Esophagus mucosa (tissue), 1 donor: ENCODE measurements around the gene GRIK4. TPM values are rescaled to one million over a fixed set of nuclear protein-coding genes. Genes with fewer than 3 reads are reported as not detected.
A peak's percentile ranks its signal among the peaks of the same experiment; 100 is the strongest.
"Not testable (repeated sequence)": the region's sequence is repeated elsewhere in the genome, so short reads cannot be mapped to it uniquely, and the experiment has no call there.

Experiments
- ATAC-seq: fragments of 200-7000 bp; cut with Tn5 transposase; one replicate; pipeline ENCODE4 v1.9.1; 2020
- total RNA-seq: library from RNA; stranded (reverse); gene quantifications from one replicate; pipeline ENCODE4 v1.2.4, GENCODE V29; 2023
- donor health status: DM: yes; HTN: yes; CAD: no.

Gene GRIK4
- total RNA-seq, result 0.08 TPM

- ATAC-seq, result peak; percentile 84
These were observed at the start of gene GRIK4 for GRCh38 chr11:120511116-120511819. Gene GRIK4 (plus strand): TSS chr11:120511748. CDS start chr11:120660319, 148,571 bp downstream.

DNA sequence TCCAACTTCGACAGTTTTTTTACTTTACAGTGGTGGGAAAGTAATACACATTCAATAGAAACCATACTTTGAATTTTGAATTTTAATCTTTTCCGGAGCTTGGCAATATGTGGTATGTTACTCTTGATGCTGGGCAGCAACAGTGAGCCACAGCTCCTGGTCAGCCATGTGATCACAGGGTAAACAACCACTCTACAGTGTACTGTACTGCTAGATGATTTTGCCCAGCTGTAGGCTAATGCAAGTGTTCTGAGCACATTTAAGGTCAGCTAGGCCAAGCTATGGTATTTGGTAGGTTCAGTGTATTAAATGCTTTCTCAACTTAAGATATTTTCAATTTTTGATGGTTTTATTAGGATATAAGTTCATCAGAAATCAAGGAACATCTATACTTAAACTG is 48.7 kb upstream of the GRIK4 start:
- no peak for ATAC-seq

- ATAC-seq, result no peak
These were observed 45.5 kb upstream of the GRIK4 start for GRCh38 chr11:120465921-120466534.

- no peak for ATAC-seq
These were observed 43.9 kb upstream of the GRIK4 start for GRCh38 chr11:120467627-120468026.

DNA sequence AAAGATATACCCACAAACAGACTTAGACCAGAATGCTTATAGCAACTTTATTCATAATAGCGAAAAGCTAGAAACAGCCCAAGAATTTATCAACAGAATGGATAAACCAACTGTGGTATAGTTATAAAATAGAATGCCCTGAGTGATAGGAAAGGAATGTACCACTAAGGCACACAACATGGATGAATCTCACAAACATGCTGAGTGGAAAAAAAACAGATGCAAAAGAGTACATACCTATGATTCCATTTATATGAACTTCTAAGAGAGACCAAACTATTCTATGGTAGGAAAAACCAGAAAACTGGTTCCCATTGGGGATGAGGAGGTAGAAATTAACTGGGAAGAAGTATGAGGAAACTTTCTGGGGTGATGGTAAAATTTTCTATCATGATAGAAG is 40.4 kb upstream of the GRIK4 start:
- ATAC-seq, result no peak

GRCh38 chr11:120471994-120472393 is 39.6 kb upstream of the GRIK4 start:
- no peak for ATAC-seq

DNA sequence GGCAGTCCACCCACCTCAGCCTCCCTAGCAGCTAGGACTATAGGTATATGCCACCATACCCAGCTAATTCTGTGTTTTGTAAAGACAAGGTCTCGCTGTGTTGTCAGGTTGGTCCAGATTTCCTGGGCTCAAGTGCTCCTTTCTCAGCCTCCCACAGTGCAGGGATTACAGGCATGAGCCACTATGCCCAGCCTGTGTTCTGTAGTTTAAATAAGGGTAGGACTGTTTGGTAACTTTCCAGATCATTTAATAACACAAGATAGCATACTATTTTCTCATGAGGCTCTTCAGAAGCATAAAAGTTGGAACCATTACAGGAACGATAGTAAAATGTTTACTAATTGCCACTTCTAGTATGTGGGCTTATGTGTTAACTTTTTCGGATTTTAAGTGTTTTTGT is 38.0 kb upstream of the GRIK4 start:
- ATAC-seq, result no peak

GRCh38 chr11:120482149-120482548 is 29.4 kb upstream of the GRIK4 start:
- ATAC-seq, result no peak

GRCh38 chr11:120484722-120485121 is 26.8 kb upstream of the GRIK4 start:
- ATAC-seq, result no peak

DNA sequence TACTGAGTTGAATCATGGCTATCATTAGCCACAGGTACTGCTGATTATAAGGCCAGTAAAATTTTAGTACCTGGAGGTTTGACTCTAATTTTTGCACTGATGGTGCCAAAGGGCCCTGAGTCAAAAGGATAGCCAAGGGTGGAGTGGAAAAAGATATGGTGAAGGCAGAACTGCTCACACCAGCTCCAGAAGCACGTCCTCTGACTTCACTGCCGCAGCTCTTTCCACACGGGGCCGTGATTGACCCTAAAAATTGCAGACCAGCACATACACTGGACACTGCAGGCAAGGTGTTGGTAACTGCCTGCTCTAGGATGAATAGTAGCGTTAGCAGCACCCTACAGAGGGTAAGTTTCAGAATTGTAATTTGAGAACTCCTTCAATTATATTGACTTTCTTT is 25.4 kb upstream of the GRIK4 start:
- no peak for ATAC-seq

DNA sequence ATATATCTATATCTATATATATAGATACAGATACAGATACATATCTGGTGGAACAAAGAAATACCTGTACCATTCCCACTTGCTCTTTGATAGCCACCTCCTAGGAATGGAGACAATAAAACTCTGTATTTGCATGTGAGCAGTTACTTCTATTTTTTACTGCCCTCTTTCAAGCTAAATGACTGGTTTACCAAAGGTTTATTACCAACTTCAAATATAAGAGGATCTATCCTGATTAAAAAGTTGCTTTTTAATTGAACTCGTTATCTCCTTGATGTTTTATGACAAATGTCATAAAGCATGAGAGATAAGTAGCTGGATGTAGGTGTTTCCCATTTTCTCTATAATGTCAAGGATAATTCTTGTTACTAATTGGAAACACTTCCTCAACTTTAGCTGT is 21.7 kb upstream of the GRIK4 start:
- no peak for ATAC-seq

DNA sequence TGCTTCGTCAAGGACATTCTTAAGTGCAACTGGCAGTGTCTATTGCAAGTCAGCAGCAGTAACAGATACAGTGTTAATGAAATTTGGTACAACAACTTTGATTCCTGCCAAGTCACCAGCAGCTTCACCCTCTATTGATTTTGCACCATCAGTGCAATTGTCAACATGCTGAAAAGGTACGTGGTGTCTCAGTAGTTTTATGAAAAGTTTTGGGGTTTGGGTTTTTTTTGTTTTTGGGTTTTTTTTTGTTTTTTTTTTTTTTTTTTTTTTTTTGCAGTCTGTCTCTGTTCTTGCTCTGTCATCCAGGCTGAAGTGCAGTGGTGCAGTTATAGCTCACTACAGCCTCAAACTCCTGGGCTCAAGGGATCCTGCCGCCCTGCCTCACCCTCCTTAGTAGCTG is 19.1 kb upstream of the GRIK4 start:
- ATAC-seq, result no peak

DNA sequence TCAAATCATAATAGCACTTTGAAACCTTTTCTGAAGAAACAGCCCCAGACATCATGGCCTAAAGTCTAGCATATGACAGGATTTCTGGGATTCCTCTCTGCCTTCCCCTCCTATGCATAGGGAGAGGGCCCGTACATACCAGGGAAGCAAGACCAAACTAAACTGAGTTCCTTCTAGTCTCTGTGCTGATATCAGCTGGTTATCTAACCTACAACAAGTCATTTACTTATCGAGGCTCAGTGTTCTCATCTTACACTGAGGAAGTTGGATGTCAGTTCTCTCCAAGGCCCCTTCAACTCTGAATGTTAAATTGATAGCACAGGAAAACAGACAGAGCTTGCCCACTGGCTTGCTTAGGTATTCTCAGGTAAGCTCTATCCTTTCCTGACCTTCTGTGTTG is 17.0 kb upstream of the GRIK4 start:
- ATAC-seq, result no peak

- no peak for ATAC-seq
These were observed 12.5 kb upstream of the GRIK4 start for GRCh38 chr11:120499088-120499487.

GRCh38 chr11:120499859-120500258 is 11.7 kb upstream of the GRIK4 start:
- ATAC-seq, result no peak

GRCh38 chr11:120500414-120501071 is 11.0 kb upstream of the GRIK4 start:
- no peak for ATAC-seq

GRCh38 chr11:120501440-120501839 is 10.1 kb upstream of the GRIK4 start:
- no peak for ATAC-seq

DNA sequence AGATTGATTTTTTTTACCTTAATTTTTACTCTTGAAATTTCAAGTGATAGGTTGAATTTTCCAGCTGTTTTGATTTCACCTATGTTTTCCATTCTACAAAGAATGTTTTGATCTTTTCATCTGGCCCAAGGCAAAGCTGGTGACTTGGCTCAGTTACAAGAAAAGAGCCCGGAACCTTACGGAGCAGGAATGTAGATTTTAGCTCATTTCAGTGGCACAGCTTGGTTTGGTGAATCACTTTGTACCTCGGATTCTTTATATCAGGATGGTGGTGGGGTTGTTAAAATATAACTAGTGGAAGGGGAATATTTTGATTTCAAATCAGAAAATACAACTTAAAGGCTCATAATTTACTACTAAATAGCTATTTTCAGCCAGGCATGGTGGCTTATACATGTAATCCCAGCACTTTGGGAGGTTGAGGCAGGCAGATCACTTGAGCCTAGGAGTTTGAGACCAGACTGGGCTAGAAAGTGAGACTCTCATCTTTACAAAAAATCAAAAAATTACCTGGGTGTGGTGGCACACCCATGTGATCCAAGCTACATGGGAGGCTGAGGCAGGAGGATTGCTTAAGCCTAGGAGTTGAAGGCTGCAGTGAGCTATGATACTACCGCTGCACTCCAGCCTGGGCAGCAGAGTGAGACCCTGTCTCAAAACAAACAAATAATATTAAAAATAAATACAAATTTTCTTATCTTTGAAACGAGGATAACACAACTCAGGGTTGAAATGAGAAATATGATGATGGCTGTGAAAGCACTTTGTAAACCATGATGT is 9.4 kb upstream of the GRIK4 start:
- no peak for ATAC-seq

GRCh38 chr11:120503529-120503928 is 8.0 kb upstream of the GRIK4 start:
- ATAC-seq, result not testable (repeated sequence)

- no peak for ATAC-seq
These were observed 5.6 kb upstream of the GRIK4 start for GRCh38 chr11:120505801-120506425.

DNA sequence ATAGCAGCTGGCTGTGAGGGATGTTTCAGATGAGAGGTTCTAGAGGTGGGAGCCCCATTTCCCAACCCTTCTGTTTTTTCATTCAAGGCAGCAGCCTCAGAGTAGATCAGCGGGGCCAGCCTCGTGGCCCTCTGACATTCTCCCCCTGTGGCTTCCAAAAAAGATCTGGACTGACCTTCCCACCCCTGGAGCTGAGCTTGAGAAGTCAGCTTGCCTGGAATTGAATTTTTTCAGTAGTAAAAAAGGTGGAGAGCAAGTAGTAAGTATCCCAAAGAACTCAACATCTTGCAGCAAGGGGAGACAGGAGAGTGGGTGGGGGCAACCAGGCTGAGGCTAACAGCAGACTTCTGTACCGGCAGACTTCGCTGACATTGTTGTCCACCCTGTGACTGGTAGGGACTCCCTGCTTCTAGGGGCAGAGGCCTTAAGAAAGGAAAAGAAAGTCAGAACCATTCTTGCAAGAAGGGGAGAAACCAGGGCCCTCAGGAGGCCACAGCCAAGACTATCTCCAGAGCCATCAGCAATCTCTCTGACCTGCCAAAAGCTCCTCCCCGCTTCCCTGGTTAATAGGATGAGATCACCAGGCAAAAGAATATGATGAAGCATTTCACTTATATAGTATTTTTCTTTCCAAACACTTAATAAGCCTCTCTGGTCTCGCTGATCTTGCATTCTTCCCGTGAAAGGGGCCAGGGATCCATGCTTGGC is 2.0 kb upstream of the GRIK4 start:
- ATAC-seq, result no peak
